K562 (cell line): ENCODE measurements around the gene RCOR1. TPM values are rescaled to one million over a fixed set of nuclear protein-coding genes. Genes with fewer than 3 reads are reported as not detected.

Experiments used
- ATAC-seq: fragments of 200-7000 bp; cut with Tn5 transposase; 3 replicates; pipeline ENCODE4 v1.9.1; 2020; ENCODE audit warnings: moderate library complexity
- BruUV-seq: library from RNA; stranded (reverse); fragments of 400-500 nt; replicated peaks from 2 replicates; lab custom pipeline; 2021; lab: Mats Ljungman, UMichigan
- CTCF ChIA-PET: fragments of 300-600 bp; formaldehyde crosslinking; extraction: SDS; loops from one replicate; lab custom pipeline; 2021; ENCODE audit warnings: low intra/inter-chr PET ratio; lab: Yijun Ruan, JAX
- POLR2A ChIA-PET: fragments of 300-600, 350-650 bp; sonication (Branson Sonifier 250); formaldehyde crosslinking; extraction: SDS; loops from one replicate; lab custom pipeline; 2021; ENCODE audit warnings: antibody characterized with exemption, inconsistent platforms; lab: Yijun Ruan, JAX
- DNase-seq, 4 experiments: peaks; one replicate each; pipeline versions ENCODE4 v3.0.0 to v3.0.0-alpha.2; 2011 to 2018; ENCODE audit warnings: low spot score in 3 of 4, mixed read lengths in 3 of 4; ENCODE audit errors: extremely low read depth in 1 of 4
- FAIRE-seq: peaks from 2 replicates; lab custom pipeline; 2011; peaks lifted over from hg19 to GRCh38; lab: Jason Lieb, UNC
- H2AFZ ChIP-seq: 2 replicates; pipeline ENCODE4 v1.6.0; 2011; ENCODE audit warnings: low read depth, low read length, control low read depth, inconsistent platforms
- H3K27ac ChIP-seq: fragments of 200-600 bp; 3 replicates; pipeline ENCODE4 v1.8.0; 2011; ENCODE audit warnings: low read depth, mild to moderate bottlenecking, control low read depth, inconsistent platforms, low read length, moderate library complexity, mixed read lengths; ENCODE audit errors: extremely low read depth
- H3K27me3 ChIP-seq, 2 experiments: fragments of 300-600 bp in 1 of 2; 2 replicates in 1 of 2; 3 replicates in 1 of 2; pipeline versions ENCODE4 v1.6.0 to v1.8.0; 2011; ENCODE audit warnings: inconsistent platforms in 2 of 2, low read length in 2 of 2, mild to moderate bottlenecking in 1 of 2, mixed read lengths in 1 of 2, moderate library complexity in 1 of 2; ENCODE audit not compliant: control insufficient read depth in 2 of 2, insufficient read depth in 2 of 2
- H3K36me3 ChIP-seq: fragments of 300-600 bp; 3 replicates; pipeline ENCODE4 v1.8.0; 2011; ENCODE audit warnings: mild to moderate bottlenecking, low read length, inconsistent platforms; ENCODE audit not compliant: control insufficient read depth, insufficient read depth
- H3K4me1 ChIP-seq, 2 experiments: fragments of 200-600 bp in 1 of 2; replicated peaks in 1 of 2; 2 replicates in 1 of 2; 3 replicates in 1 of 2; pipeline versions ENCODE4 v1.5.1 to v1.8.0; 2011; ENCODE audit warnings: inconsistent platforms in 2 of 2, low read length in 2 of 2, mild to moderate bottlenecking in 1 of 2, mixed read lengths in 1 of 2, moderate library complexity in 1 of 2; ENCODE audit not compliant: control insufficient read depth in 2 of 2, insufficient read depth in 2 of 2
- H3K4me2 ChIP-seq: 2 replicates; pipeline ENCODE4 v1.6.1; 2011; ENCODE audit warnings: low read length, control low read depth, inconsistent platforms, mixed read lengths; ENCODE audit not compliant: insufficient read depth
- H3K4me3 ChIP-seq: fragments of 200-600 bp; sonication (generic), shearing (Covaris generic); 2 replicates; pipeline ENCODE4 v1.5.1; 2016; ENCODE audit warnings: control low read depth, inconsistent platforms
- H3K79me2 ChIP-seq: fragments of 200-600 bp; 3 replicates; pipeline ENCODE4 v1.8.0; 2011; ENCODE audit warnings: low read length, inconsistent platforms; ENCODE audit not compliant: control insufficient read depth, insufficient read depth
- H3K9ac ChIP-seq, 2 experiments: 2 replicates each; pipeline versions ENCODE4 v1.6.0 to v1.6.1; 2011; ENCODE audit warnings: low read depth in 2 of 2, low read length in 2 of 2, control low read depth in 1 of 2, inconsistent platforms in 1 of 2, mild to moderate bottlenecking in 1 of 2, mixed read lengths in 1 of 2; ENCODE audit not compliant: insufficient read depth in 1 of 2
- H3K9me1 ChIP-seq: one replicate; pipeline ENCODE4 v1.6.0; 2011; ENCODE audit warnings: inconsistent platforms, mild to moderate bottlenecking, low read length, moderate library complexity; ENCODE audit not compliant: control insufficient read depth, insufficient read depth
- H3K9me3 ChIP-seq: replicated peaks from 2 replicates; pipeline ENCODE4 v1.5.1; 2011; ENCODE audit warnings: low read depth, low read length, inconsistent platforms; ENCODE audit not compliant: control insufficient read depth, insufficient read depth
- H4K20me1 ChIP-seq: replicated peaks from 2 replicates; pipeline ENCODE4 v1.6.1; 2011; ENCODE audit warnings: low read length, inconsistent platforms, mixed read lengths; ENCODE audit not compliant: control insufficient read depth, insufficient read depth
- CEBPG ChIP-seq, 3 experiments: fragments of 200-800 bp in 1 of 3; sonication (Bioruptor generic) in 1 of 3; sonication (generic) in 1 of 3; formaldehyde crosslinking in 1 of 3; IDR thresholded peaks in 2 of 3; conservative IDR thresholded peaks in 1 of 3; 2 replicates each; pipeline versions ENCODE4 v1.6.1 to v1.8.0; 2016 to 2022; ENCODE audit warnings: missing compliant biosample characterization in 2 of 3, missing genetic modification characterization in 2 of 3, mild to moderate bottlenecking in 1 of 3, missing genetic modification reagents in 1 of 3
- CTCF ChIP-seq, 3 experiments: IDR thresholded peaks in 2 of 3; conservative IDR thresholded peaks in 1 of 3; 2 replicates each; pipeline ENCODE4 v1.5.1; 2011 to 2012; ENCODE audit warnings: low read length in 3 of 3, mild to moderate bottlenecking in 3 of 3, control low read depth in 2 of 3, improper control_type of control experiment in 1 of 3, inconsistent platforms in 1 of 3, low read depth in 1 of 3, mixed read lengths in 1 of 3, moderate library complexity in 1 of 3; ENCODE audit not compliant: insufficient read depth in 2 of 3
- WGBS: fragments of 100-300 bp; shearing (Covaris generic); methylation state at CpG from one replicate; pipeline ENCODE4 v1.1.6; 2016; ENCODE audit warnings: low coverage, mixed read lengths; ENCODE audit not compliant: insufficient coverage; ENCODE audit errors: missing lambda C conversion rate; 5-methylcytosine and 5-hydroxymethylcytosine counted together
- in situ Hi-C: fragments of 300-500 bp; cut with MboI; formaldehyde crosslinking; loops from 4 replicates; pipeline ENCODE4 v1.15.0; 2018; ENCODE audit warnings: inconsistent platforms, mixed read lengths
- intact Hi-C: fragments of 100-400 bp; cut with micrococcal nuclease; formaldehyde crosslinking; loops from 2 replicates; pipeline ENCODE4 v1.14.2; 2022
- polyA plus RNA-seq, 8 experiments: library from polyadenylated mRNA; depleted of rRNA in 4 of 8; stranded (reverse) in 5 of 8; unstranded in 3 of 8; fragments of >200 nt; fragmentation: Nextera tagmentation in 2 of 8; fragmentation: Illumina TruSeq in 1 of 8; extraction: Ambion mirVana in 2 of 8; extraction: Trizol in 1 of 8; gene quantifications; 2 replicates each; pipeline versions ENCODE4 v1.2.1 to v1.2.3, GENCODE V29; 2011 to 2014; ENCODE audit warnings: inconsistent platforms in 1 of 8, missing spikeins in 1 of 8
- total RNA-seq, 7 experiments: library from RNA; depleted of rRNA in 6 of 7; stranded (reverse); fragments of >200 nt in 6 of 7; fragmentation: Illumina TruSeq in 2 of 7; extraction: Trizol in 2 of 7; gene quantifications; 2 replicates each; pipeline versions ENCODE4 v1.2.1 to v1.2.3, GENCODE V29; 2011 to 2021; ENCODE audit warnings: low replicate concordance in 1 of 7

Gene RCOR1
- total and polyA plus RNA-seq, 9 of the 15 experiments (the other 6 are each of a cell fraction or from before 2014, with no cell fraction given) = 8.5 to 47.9 (median 20.9) TPM

GRCh38 chr14:102593825-102594137 is 1.3 kb downstream of the RCOR1 start:
- Histone ChIP-seq H3K27me3 (no peaks in the 10 kb centered on the region), H2AFZ (no peak overlapping the region), H3K36me3 (peaks cover 19% of the 10 kb centered on the region; the same call in 2 of the 3 replicates), H3K4me3 (peak overlapping the region; percentile 93), H3K27ac (peak overlapping the region; percentile 84), H3K9me1 (no peaks in the 10 kb centered on the region), H3K4me2 (peak overlapping the region; percentile 81), H3K4me1 (peaks cover 13 to 36% of the 10 kb centered on the region in 2 experiments; a peak in 4 of 5 replicates), H3K9me3 (no peaks in the 10 kb centered on the region), H3K79me2 (peaks cover 80% of the 10 kb centered on the region), H3K9ac (peak overlapping the region; percentile 78 to 96), H4K20me1 (no peaks in the 10 kb centered on the region)
- ChIA-PET CTCF (interaction anchor here (0.6 to 0.7 kb wide), 3 partner anchors 69 to 256 kb away, joined by 3 to 4 read pairs (median 3); no protein-coding TSS in a partner anchor), POLR2A (interaction anchor here (0.6 to 2.8 kb wide), 7 partner anchors 9 to 92 kb away, joined by 3 to 14 read pairs (median 5); no protein-coding TSS in a partner anchor)
- in situ Hi-C loops = no loop called here
- intact Hi-C loops = loop anchor here (1.0 to 5.0 kb wide), 4 partner anchors 53 to 156 kb away; no protein-coding TSS in a partner anchor
- peak; percentile 76 for FAIRE-seq
- TF ChIP-seq CTCF (IDR thresholded peaks at IDR 0.05 in 2 of 3, conservative IDR thresholded peaks at IDR 0.05 in 1 of 3; ENCODE audit: insufficient read depth in 2 of 3, low read depth in 1 of 3, low read length in 3 of 3) (peak in 2 of 3 experiments; percentile 26 to 40; a peak in 2 of 6 replicates), CEBPG (CRISPR knock-in tag; IDR thresholded peaks at IDR 0.05) (no peak), CEBPG (tag; conservative IDR thresholded peaks at IDR 0.05 in 1 of 2, IDR thresholded peaks at IDR 0.05 in 1 of 2) (no peak)
- ATAC-seq = no peak
- 0% methylated on average over 6 of the region's 6 CpGs for WGBS
- no TSS peak for BruUV-seq
- no peak for DNase-seq
